ENCODE results near the gene DLG4.
"Not testable (repeated sequence)": the region's sequence is repeated elsewhere in the genome, so short reads cannot be mapped to it uniquely, and the experiment has no call there.

Gene DLG4

DNA sequence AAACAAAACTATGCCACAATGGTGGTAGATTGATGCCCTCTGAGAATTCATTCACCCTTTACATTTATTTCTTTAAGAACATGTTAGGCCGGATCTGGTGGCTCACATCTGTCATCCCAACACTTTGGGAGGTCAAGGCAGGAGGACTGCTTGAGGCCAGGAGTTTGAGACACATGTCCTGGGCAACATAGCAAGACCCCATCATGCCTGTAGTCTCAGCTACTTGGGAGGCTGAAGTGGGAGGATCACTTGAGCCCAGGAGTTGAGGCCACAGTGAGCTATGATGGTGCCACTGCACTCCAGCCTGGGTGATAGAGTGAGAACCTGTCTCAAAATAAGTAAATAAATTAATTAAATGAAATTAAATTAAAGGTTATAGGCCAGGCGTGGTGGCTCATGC is 37.5 kb downstream of the DLG4 start:
- DNase-seq, result not testable (repeated sequence)

- no peak for DNase-seq
Measured at GRCh38 chr17:7179317-7180254, 40.0 kb downstream of the DLG4 start, which contains the start of gene ASGR1. ASGR1 (minus strand) TSS chr17:7179370; CDS start chr17:7178563, 807 bp downstream.

DNA sequence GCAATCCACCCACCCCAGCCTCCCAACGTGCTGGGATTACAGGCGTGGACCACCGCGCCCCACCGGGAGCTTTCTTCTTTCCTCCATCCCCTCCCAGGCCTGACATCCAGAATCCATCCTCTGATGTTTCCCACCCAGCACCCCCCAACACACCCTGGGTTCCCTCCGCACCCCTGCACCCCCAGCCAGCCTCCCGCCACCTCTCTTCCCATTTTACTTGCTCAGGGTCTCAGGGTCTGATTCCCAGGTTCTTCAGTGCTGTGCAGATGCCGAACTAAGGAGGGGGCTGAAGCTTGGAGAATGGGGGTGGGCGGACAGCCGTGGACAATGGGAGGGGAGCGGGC is 40.7 kb downstream of the DLG4 start:
- no peak for DNase-seq

GRCh38 chr17:7177954-7178477 is 41.6 kb downstream of the DLG4 start:
- no peak for DNase-seq

DNA sequence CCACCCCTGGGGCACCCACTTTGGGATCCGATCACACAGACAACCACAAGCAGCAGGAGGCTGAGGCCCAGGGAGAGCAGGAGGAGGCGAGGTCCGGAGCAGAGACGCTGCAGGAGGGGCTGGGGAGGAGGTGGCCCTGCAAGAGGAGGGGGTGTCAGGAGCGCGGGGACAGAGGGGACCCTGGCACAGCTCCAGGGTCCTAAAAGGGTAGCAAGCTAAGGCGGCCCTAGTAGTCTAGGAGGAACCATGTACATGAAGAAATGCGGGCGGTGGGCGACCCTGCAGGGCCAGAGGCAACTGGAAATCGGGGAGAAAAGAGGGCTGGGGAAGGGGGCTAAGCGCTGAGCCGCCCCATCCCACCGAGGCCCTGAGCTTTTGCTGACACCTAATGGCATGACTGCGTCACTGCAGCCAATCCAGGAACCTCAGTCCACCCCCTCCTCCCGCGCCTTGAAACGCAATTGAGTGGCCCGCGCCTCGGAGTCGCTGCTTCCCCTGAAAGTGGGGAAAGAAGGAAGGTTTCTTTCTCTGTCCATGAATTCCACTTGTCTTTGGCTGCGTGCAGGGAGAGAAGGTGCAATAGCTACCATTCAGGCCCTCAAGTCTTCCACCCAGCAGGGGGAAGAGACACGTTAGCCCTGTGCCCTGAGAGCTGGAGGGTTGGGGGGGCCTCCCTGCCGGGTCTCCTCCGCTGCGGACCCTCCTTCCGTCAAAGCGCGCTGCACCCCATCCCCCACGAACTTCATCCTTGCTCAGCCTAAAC is 42.3 kb downstream of the DLG4 start:
- DNase-seq, result peak; percentile 60

DNA sequence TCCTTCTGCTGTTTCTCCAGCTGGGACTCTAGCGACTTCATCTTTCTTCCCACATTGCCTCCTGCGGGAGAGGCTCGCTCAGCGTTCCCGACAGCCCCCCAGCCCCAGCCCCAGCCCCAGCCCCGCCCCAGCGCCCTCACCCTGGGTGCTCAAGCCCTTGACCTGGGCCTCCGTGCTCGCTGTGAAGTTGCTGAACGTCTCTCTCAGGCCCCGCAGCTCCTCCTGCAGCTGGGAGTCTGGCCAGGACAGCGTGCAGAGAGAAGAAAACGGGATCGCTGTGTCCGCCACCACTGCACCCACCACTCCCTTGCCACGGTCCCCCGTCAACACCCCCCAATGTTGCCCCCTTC is 42.8 kb downstream of the DLG4 start:
- DNase-seq, result no peak

- no peak for DNase-seq
Measured at GRCh38 chr17:7176107-7176840, 43.4 kb downstream of the DLG4 start.

DNA sequence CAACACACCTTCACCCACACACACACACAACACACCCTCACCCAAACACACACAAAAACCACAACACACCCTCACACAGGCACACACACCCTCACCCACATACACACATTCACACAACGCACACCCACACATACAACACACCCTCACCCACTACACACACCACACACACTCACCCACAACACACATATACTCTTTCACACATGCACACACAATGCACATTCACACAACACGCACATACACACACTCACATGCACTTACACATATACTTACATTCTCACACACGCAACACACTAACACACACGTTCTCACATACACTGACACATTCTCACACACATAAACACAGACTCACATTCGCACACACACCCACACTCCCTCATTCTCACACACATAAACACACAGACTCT is 44.3 kb downstream of the DLG4 start:
- DNase-seq, result no peak

DNA sequence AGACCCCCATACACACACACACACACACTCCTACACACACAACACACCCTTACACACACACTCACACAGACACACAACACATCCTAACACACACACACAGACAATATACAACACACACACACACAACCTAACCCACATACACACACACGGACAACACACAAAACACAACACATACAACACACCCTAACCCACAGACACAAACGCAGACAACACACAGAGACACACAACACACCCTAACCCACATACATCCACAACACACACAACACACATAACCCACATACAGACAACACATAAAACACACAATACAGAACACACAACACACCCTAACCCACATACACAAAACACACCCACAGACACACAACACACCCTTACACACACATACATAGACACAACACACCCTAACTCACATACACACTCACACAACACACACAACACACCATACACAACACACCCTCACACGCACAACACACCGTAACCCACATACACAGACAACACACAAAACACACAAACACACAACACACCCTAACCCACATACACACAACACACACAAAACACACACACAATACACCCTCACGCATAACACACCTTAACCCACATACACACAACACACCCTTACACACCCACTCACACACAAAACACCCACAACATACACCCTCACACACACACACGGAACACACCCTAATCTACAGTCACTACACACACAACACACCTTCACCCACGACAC is 44.9 kb downstream of the DLG4 start:
- DNase-seq, result no peak

DNA sequence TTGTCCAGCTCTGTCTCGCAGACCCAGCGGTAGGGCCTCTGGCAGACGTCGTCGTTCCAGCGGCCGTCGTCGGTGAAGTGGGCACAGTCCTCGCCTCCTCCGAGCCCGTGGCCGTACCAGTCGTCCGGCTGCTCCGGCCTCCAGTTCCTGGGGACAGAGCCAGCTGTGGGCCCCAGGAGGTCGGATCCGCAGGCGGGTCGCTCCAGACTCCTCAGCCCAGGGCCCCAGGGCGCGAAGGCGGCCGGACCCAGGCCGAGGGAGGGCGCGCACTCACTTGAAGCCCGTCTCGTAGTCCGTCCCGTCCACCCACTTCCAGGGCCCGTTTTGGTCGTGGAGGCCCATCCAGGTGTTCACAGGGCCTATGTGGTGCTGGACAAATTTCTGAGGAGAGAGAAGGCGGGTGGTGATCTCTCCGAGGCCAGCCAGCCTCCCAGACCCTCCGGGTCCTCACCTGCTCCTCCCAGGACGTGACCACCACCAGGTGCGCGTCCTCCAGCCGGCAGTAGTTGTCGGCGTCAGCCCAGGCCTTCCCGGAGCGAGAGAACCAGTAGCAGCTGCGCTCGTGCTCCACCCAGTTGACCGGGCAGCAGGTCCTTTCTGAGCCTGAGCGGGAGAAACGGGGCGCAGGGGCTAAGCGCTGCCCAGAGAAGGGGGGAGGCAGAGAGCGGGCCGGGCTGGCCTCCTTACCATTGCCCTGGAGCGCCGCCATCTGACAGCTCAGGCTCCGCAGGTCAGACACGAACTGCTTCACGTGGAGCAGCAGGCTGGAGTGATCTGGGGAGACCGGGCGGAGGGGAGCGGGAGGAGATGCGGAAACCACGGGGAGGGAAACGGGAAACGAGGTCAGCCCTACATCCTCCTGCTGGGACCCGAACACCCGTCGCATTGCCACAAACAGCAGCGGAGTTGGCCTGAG is 45.7 kb downstream of the DLG4 start:
- peak; percentile 43 for DNase-seq

DNA sequence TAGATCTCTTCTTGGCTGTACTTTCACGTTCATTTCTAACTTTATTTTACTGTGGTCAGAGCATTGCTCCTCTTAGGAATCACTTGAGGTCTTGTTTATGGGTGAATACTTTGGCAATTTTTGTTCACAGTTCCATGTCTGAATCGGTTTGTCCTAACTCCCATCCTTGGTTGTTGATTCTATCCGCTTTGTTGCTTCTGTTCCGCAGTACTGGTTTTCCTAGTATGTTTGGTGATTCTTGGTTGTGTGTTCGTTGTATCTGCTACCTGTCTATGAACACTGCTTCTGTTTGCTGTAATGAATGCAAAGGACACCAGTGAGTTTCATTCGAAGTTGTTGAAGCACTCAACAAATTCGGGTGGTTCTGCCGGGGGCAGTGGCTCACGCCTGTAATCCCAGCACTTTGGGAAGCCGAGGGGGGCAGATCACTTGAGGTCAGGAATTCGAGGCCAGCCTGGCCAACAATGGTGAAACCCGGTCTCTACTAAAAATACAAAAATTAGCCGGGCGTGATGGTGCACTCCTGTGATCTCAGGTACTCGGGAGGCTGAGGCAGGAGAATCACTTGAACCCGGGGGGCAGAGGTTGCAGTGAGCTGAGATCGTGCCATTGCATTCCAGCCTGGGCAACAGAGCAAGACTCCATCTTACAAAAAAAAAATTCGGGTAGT is 47.0 kb downstream of the DLG4 start:
- not testable (repeated sequence) for DNase-seq

DNA sequence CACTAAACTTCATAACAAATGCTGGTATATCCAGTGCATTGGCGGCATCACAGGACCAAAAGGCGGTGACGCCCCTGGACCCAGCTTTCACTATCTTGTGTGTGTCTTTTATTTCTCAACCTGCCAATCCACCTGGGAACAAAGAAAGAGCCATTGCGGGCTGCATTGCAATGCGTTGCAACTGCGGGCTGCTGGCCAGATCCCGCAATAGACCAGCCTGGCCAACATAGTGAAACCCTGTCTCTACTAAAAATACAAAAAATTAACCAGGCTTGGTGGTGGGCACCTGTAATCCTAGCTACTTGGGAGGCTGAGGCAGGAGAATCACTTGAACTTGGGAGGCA is 50.1 kb downstream of the DLG4 start:
- not testable (repeated sequence) for DNase-seq

GRCh38 chr17:7168841-7169564 is 50.6 kb downstream of the DLG4 start:
- not testable (repeated sequence) for DNase-seq

- DNase-seq, result no peak
Measured at GRCh38 chr17:7167832-7168231, 51.8 kb downstream of the DLG4 start.

DNA sequence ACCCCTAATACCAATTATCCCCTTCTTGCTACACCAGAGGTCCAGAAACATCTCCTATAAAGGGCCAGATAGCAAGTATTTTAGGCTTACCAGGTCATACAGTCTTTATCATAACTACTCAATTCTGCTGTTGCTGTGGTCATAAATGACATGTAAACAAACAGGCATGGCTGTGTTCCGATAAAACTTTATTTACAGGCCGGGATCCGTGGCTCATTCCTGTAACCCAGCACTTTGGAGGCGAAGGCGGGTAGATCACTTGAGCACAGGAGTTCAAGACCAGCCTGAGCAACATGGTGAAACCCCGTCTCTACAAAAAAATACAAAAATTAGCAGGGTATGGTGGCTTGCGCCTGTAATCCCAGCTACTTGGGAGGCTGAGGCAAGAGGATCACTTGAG is 52.8 kb downstream of the DLG4 start:
- DNase-seq, result no peak

DNA sequence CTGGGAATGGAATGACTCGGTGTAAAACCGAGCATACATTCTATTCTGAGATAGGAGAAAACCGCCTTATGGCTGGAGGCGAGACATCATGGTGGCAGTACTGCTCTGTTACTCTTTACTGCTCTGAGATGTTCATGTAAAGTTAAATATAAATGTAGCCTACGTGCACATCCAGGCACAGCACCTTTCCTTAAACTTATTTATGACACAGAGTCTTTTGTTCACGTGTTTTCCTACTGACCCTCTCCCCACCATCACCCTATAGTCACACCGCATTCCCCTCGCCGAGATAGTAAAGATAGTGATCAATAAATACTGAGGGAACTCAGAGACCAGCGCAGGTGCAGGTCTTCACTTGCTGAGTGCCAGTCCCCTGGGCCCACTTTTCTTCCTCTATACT is 60.1 kb downstream of the DLG4 start:
- DNase-seq, result not testable (repeated sequence)

DNA sequence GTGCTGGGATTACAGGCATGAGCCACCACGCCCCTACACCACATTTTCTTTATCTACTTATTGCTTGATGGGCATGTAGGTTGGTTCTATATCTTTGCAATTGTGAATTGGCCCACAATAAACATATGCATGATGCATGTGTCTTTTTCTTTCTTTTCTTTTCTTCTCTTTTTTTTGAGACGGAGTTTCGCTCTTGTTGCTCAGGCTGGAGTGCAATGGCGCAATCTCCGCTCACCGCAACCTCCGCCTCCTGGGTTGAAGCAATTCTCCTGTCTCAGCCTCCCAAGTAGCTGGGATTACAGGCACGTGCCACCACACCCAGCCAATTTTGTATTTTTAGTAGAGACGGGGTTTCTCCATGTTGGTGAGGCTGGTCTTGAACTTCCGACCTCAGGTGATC is 61.2 kb downstream of the DLG4 start:
- DNase-seq, result not testable (repeated sequence)

GRCh38 chr17:7156342-7156940 is 63.2 kb downstream of the DLG4 start:
- no peak for DNase-seq

GRCh38 chr17:7147772-7148171 is 71.9 kb downstream of the DLG4 start:
- no peak for DNase-seq

DNA sequence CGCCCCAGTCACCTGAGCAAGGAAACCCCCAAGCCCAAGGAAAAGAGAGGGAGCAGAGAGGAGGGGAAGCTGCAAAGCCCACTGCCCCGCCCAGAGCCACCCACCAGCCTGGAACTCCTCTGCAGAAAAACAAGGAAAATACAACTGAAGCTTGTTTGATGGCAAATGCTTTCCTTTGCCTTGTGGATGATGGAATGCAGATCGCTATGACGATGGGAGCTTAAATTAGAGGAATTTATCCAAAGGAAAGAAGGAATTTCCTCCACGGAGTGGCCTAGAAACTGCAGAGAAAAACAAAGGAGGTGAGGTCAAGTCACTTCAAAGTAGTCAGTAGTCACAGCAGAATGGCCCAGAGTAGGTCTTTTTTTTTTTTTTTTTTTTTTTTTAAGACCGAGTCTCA is 73.5 kb downstream of the DLG4 start:
- DNase-seq, result no peak

Measured in T-helper 9 cell (primary cell).